NCI-H2196 treated with DMSO at 0.1 percent for 48 hours (cell line): ENCODE measurements around the gene KNDC1.
"Not testable (repeated sequence)": the region's sequence is repeated elsewhere in the genome, so short reads cannot be mapped to it uniquely, and the experiment has no call there.

Experiments used
- DNase-seq: peaks from one replicate; lab custom pipeline; 2025; ENCODE audit not compliant: unreplicated experiment; lab: John Stamatoyannopoulos, UW

Gene KNDC1

DNA sequence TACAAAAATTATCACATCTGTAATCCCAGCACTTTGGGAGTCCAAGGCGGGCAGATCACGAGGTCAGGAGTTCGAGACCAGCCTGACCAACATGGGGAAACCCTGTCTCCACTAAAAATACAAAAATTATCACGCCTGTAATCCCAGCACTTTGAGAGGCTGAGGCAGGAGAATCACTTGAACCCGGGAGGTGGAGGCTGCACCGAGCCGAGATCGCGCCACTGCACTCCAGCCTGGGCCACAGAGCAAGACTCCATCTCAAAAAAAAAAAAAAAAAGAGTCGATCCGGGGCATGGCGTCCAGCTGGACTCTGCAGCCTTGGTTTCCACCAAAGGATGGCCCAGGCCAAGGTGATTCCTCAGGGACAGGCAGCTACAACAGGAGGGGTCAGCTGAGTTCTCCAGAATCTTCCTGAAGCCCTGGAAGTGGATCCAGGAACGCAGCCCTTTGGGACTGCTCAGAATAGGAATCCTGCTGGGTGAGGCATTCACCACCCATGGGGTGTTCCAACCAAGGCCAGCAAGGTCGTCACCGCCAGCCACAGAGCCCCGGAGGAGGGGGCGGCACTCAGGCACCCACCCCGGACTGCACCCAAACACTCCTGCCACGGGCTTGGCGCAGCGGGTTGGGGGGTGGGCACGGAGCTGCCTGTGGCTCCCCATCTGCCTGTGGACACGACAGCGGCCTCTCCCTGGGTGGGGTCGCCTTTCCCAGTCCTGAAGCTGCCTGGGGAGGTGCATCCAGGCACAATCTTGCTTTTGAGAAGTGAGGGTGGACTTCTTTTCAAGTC lies 58.0 kb downstream of the KNDC1 start:
- DNase-seq = no peak

DNA sequence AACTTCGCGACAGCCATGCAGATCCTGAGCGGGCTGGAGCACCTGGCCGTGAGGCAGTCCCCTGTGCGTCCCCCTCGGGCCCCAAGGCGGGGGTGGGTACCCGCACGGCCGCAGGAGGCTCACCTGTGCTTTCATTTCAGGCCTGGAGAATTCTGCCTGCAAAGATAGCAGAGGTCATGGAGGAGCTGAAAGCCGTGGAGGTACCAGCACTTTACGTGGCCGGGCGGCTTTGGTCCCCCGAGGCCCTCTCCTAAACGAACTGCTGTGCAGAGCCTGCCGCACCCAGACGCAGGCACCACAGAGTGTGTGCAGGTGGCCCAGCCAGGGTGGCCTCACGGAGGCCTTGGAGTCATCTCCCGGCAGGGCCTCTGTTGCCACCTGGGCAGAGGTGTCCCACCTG lies 58.9 kb downstream of the KNDC1 start:
- no peak for DNase-seq

DNA sequence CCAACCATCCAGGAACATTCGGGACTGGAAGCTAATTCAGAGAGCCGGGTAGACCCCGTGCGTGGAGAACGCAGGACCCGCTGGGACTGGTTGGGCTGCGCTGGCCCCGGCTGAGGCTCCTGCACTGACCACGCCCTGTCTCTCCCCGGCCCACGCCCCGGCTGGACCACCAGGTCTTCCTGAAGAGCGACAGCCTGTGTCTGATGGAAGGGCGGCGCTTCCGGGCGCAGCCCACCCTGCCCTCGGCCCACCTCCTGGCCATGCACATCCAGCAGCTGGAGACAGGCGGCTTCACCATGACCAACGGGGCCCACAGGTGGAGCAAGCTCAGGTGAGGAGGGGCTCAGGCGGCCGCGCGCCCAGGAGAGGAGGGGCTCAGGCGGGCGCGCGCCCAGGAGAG lies 59.8 kb downstream of the KNDC1 start:
- DNase-seq = no peak

DNA sequence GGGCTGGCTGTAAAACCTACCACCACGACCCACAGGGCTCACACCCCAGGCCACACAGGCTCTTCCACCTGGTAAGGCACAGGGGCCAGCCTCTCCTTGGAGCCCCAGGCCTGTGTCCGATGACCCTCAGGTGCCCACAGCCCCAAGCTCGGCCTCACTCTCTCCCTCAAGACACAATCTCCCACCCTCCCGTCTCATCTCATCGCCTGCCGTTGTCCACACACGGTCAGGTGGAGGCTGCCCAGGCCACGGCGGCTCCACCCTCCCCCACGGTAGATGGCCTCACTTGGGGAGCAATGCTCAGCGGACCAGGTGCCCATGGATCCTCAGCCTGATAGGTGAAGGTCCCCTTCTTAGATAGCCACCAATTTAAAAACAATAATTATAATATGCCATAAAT lies 61.3 kb downstream of the KNDC1 start:
- no peak for DNase-seq

DNA sequence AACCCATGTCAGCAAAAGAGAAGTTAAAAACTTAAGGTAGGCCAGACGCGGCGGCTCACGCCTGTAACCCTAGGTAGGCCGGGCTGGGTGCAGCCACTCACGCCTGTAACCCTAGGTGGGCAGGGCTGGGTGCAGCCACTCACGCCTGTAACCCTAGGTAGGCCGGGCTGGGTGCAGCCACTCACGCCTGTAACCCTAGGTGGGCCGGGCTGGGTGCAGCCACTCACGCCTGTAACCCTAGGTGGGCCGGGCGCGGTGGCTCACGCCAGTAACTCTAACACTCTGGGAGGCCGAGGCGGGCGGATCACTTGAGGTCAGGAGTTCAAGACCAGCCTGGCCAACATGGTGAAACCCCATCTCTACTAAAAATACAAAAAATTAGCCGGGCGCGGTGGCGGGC lies 61.7 kb downstream of the KNDC1 start:
- DNase-seq = not testable (repeated sequence)

DNA sequence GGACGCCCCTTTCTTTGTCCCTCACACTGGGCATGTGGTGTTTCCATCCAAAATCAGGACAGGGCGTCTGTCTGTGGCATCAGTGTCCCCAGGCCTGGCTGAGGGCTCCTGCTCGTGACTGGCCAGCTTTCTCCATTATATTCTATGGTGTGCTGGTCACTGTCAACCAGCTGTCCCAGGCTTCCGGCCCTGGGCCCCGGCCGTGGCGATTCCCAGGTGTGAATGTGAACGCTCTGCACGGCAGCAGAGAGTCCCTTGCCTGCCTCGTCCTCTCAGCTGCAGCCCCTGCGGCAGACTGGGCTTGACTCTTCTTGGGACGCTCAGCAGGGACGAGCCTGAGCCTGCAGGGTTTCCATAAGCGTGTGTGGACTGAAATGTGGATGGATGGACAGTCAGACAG lies 64.1 kb downstream of the KNDC1 start:
- DNase-seq = no peak

DNA sequence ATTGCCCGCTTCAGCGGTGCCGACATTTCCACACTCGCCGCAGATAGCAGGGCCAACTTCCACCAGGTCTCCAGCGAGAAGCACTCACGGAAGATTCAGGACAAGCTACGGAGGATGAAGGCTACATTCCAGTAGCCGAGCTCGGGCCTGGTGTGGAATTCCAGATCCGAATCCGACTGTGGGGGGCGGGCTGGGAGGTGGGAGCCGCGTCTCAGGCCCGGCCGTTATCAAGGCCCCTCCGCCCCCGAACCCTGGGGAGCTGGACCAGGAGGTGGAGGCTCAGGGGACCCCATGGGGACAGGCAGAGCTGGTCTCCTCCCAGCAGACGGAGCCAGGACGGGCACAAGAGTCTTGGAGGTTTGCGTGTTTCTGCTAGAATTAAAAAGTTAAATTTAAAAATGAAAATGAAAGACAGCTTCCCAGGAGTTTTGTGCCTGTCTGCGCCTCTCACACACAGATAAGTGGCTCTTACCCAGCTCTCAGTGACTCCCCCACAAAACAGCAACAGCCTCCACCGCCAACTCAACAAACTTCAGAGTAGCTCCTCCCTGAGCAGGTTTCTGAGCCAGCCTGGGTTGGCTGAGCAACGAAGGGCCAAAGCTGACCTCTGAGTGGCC lies 64.8 kb downstream of the KNDC1 start:
- DNase-seq = no peak

DNA sequence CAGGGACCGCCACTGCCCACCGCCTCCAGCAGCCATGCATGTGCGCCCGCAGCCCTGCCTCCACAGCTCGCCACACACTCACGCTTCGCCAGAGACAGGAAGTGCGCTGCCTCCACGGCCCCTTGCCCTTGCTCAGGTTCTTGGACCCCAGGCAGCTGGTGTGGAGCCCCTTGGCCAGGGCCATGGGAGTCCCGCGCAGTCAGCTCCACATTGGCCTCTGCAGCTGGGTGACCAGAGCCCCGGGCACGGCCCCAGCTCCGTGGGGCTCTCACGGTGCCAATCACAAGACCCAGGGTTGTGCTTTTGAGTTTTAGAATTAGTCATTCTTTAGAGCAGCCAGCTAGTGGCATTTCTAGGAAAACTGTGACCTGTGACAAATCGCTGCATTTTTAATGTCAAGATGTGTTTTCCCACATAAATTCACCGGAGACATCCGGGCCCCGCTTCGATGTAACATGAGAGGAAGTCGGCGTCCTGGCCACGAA lies 65.7 kb downstream of the KNDC1 start:
- no peak for DNase-seq

DNA sequence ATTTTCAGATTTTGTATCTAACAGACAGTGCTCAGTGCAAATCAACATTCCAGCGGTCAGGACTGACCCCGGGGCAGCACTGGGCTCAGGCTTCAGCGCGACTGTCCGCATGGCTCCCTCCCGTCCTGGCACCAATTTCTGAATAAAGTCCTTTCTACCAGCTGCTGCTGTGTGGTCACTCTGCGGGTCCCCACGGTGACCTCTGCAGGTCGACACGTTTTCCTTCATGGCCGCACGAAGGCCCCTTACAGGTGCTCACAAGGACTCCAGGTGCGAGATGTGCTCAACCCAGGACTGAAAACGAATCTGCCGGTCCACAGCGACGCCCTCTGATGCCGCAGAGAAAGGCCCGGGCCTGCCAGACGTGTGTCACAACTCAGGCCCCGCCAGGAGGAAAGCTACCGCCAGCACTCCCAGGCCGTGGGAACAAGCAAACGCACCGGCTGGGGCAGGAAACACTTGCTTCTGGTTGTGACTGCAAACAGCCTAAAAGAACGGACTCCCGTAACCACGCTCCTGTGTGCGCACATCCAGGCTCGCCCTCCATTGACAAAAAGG lies 66.3 kb downstream of the KNDC1 start:
- DNase-seq = no peak

DNA sequence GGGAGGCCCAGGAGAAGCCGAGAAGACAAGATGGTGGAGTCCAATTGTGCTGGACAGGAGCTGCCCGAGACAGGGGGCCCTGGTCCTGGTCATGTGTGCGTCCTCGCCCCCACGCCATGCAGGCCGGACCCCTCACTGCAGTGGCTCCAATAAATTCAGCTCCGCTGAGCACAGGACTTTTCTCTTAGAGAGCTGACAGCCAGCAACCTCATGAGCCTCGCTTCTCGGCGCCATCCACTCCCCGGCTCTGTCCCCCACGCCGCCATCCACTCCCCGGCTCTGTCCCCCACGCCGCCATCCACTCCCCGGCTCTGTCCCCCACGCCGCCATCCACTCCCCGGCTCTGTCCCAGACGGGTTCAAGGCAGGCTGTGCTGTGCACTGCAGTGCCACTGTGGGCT lies 67.2 kb downstream of the KNDC1 start:
- no peak for DNase-seq

DNA sequence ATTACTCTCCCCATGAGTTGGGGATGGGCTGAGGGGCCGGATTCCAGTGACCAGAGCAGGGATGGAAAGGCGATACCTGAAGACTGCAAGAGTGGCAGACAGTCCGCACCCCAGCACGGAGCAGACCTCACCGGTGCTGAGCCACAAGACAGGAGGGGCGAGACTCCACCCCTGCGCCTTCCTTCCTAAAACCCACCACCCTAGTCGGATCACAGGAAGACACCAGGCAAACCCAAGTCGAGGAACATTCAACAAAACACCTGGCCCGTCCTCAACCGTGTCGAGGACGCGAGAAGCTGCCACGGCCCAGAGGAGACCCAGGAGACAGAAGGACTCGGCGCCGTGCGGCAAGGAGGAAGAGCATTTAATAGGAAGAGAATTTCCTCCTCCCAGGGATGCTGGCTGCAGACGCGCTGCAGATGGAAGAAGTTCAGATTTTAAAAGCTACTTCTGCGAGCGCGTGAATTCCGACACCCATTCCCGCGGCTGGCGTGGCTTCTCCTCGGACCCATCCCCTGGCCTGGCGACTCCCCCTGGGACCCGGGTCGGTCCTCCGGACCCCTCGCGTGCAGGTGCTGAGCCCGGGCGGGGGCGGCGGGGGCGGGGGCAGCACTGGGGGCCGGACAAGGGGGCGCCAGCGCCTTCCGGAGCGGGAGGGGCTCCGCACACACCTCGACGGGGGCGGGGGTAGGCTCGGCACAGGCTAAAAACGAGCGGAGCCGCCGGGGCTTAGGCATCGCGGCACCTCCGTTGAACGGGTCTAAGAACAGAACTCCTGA lies 69.4 kb downstream of the KNDC1 start:
- no peak for DNase-seq

DNA sequence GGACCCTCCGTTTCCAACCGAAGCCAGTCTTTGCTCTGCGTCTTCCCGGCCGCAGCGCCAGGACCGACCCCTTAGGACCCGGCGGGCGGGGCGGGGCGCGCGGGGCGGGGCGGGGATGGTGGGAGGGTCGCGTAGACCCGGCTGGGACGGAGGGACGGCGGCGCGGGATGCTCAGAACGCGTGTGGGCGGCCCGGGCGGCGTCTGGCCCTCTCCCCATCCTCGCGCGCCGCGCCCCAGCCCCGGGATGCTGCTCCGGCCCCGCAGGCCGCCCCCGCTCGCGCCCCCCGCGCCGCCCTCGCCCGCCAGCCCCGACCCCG lies 70.0 kb downstream of the KNDC1 start, which contains the start of gene UTF1:
Gene UTF1, plus strand, starts transcription at position 174 of the 318 bp plus-strand sequence. Its CDS starts 72 bp downstream, at position 246.
- no peak for DNase-seq

DNA sequence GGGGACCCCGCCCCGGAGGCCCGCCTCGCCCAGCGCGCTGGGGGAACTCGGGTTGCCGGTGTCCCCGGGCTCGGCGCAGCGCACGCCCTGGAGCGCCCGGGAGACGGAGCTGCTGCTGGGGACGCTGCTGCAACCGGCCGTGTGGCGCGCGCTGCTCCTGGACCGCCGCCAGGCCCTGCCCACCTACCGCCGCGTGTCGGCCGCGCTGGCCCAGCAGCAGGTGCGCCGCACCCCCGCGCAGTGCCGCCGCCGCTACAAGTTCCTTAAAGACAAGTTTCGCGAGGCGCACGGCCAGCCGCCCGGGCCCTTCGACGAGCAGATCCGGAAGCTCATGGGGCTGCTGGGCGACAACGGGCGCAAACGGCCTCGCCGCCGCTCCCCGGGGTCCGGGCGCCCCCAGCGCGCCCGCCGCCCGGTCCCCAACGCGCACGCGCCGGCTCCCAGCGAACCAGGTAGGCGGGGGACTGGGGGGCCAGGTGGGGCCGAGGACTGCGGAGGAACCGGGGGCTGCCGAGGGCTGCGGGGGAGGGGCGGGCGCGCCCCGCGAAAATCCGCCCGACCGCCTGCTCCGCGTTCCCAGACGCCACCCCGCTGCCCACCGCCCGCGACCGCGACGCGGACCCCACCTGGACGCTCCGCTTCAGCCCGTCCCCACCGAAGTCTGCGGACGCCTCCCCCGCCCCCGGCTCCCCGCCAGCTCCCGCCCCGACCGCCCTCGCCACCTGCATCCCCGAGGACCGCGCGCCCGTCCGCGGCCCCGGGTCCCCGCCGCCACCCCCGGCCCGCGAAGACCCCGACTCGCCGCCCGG lies 70.6 kb downstream of the KNDC1 start:
- DNase-seq = no peak

DNA sequence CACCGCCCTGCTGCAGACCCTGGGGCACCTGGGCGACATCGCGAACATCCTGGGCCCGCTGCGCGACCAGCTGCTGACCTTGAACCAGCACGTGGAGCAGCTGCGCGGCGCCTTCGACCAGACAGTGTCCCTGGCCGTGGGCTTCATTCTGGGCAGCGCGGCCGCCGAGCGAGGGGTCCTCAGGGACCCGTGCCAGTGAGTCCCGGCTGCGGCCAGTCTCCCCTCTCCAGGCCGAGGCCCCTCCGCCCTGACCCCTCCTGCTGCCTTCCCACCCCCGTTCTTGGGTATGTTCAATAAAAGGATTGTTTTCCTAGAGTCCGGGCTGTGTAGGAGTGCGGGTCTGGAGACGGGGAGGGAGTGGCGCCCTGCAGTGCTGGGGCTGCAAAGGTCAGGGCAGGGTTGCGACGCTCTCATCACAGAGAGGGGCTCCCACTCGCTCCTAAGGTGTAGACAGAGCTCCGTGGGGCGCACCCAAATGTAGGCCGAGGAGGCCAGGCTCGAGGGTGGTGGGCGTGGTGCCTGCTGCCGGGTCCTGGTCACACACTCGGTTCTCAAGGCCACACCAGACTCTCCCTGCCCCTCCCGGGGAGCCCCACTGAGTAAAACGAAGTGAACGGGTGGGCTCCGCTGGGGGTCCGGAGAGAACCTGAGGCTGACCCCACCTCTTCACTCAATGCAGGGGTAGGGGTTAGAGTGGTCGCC lies 71.4 kb downstream of the KNDC1 start:
- no peak for DNase-seq

DNA sequence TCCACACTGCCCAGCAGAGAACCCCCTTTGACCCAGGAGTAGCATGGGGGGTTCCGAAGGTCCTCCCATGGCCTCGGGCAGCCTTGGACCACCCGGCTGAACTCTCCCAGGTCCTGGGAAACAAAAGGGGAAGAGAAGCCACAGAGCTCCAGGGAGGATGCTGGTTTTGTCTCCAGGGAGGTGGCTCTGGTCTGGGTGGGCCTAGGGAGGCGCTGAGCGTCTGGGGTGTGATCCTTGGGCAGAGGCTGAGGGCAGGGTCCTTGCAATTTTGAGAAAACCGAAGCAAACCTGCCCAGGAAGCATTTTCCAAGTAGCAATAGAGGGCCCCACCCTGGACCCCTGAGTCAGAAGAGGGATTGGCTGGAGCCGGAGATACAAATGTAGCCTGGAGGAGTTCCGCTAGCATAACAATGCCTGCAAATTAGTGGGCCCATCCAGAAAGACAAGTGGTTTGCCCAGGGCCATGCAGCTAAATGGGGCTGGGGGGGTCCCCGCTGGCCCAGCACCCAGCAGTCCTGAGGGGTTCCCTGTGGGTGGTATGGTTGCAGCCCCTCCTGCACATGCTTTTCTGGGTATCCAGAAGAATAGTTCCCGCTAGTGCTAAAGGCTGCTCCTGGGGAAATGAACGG lies 72.0 kb downstream of the KNDC1 start:
- DNase-seq = no peak

DNA sequence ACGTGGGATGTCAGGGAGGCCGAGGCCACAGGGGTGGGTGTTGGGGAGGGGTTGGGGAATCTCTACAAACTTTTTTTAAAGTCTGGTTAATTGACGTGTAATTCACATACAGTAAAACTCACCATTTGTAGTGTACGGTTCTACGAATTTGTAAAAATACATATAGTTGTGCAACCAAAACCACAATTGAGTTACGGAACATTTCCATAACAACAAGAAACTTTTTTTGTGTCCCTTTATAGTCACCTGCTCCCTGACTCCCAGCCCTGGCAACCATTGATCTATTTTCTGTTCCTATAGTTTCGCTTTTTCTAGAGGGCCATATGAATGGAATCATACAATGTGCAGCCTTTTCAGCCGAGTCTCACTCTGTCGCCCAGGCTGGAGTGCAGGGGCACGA lies 74.8 kb downstream of the KNDC1 start:
- not testable (repeated sequence) for DNase-seq

DNA sequence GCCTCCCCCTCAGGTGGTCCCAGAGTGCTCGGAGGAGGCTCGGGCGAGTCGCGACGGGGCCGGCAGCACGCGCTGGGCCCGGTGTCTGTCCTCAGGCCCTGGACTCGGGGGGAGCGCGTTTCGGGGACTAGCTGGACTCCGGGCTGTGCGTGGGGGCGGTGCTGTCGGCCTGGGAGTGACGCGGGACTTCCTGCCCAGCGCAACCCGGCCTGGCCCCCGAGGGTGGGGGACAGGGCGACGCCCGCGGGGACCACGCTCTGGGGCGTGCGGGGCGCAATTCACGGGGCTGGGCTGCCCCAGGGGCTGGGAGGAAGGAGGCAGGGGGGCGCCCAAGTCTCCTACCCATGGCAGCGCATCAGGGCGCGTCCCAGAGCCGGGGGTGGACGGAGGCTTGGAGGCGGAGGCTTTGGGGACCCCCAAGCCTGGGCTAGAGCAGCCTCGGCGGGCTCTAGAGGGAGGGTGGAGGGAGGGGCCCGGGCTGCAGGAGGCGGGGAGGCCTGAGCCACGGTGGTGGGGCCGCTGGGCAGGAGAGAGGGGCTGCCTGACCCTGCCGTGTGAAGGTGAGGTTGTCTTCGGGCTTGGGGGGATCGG lies 75.3 kb downstream of the KNDC1 start:
- DNase-seq = no peak

DNA sequence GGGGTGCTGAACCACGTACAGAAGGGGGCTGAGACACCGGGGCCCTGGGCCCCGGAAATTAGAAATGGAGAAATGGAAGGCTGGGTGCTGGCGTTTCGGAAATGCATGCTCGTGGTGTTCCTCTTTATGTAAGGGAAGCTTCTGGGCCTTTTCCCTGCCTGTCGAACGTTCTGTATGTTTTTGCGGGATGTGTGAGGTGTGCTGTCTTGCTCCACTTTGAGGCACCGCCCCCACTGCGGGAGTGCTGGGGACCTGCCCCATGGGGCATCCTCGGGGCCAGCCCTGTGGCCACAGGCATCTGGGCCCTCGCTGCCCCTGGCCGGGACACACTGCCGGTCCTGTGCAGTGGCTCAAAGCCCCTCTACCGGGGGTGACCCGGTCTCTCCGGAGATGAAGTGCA lies 75.9 kb downstream of the KNDC1 start:
- no peak for DNase-seq
